HG03095 (cell line): ENCODE data around the gene RIMS1.
"Not testable (repeated sequence)": the region's sequence is repeated elsewhere in the genome, so short reads cannot be mapped to it uniquely, and the experiment has no call there.

ENCODE experiments used
- ATAC-seq: cut with Tn5 transposase; IDR thresholded peaks from one replicate; pipeline ENCODE4 v1.9.1; 2021; ENCODE audit warnings: moderate library complexity; ENCODE audit not compliant: unreplicated experiment

Gene RIMS1

DNA sequence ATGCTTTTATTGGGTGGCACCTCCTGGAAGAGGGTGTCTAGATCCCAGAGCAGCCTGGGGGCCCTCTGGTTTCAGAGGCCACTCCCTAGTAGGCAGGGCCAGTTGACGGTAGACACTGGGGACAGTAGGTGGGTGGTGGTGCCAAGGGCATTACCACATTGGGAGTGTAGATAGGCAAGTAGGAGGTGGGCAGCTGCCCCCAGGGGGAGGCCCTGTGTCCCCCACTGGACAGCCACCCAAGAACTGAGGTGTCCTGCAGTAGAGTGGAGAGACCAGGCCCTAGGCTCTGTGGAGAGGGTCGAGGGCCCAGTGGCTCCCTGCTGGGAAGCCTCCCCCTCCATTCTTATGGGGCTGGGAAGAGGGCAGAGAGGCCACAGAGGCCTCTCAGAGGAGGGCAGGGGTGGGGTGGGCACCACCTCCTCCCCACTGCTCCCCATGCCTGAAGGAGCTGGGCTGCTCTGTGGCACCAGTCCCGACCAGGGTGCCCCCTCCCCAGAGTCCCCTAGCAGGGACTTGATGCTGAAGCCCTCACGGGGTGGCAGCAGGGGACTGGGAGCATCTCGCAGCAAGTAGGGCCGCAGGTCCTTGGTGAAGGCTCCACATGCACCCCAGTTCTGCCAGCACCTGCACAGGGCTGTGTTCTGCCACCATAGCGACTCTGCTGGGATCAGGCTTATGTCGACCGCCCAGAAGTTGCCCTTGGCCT is 430.5 kb downstream of the RIMS1 start:
- ATAC-seq, result no peak

DNA sequence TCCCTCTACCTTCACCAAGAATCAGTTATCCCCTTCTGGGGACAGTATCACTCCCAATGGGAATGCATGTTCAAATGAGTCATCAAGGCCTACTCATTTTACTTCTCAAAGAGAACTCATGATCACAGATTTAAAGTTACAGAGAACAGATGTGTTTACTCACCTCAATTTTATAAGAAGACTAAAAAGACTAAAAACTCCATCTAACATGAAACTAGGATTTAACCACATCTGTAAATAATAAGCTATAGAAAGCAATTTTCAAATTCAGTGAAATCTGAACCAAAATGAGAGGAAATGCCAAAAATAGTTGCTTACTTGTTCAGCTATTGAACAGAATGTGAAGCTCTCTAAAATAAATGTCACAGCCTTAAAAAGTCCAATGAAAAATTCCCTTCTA is 435.4 kb downstream of the RIMS1 start:
- ATAC-seq, result no peak

DNA sequence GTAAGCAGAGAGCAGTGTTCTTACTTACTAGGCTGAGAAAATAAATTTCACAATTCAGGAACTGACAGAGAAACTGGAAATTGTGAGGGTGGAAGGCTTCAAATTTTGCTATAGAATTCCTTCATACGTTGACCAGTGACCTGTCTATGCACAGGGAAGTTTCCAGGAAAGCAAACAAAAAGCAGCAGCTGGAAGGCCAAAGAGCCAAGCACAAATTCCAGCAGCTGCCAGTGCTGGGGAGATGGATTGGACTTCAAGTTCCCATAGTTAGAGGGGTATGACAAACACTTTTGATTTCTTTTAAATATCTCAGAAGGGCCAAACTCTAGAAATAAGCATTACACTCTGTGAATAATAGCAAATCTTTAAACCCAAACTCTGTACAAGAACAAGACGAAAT is 436.4 kb downstream of the RIMS1 start:
- no peak for ATAC-seq

DNA sequence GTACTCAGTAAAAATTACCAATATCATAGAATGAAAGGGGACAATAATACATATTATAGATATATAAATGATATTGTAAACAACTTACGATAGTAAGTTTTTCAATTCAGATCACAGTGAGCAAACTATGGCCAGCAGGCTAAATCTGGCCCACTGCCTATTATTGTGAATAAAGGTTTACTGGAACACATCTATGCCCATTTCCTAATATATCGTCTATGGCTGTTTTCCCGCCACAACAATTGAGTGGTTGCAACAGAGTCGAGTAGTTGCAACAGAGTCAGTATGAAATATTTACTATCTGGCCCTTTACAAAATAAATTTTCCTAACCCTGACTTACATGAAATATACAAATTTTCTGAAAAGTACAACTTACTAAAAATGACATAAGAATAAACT is 438.2 kb downstream of the RIMS1 start:
- no peak for ATAC-seq

DNA sequence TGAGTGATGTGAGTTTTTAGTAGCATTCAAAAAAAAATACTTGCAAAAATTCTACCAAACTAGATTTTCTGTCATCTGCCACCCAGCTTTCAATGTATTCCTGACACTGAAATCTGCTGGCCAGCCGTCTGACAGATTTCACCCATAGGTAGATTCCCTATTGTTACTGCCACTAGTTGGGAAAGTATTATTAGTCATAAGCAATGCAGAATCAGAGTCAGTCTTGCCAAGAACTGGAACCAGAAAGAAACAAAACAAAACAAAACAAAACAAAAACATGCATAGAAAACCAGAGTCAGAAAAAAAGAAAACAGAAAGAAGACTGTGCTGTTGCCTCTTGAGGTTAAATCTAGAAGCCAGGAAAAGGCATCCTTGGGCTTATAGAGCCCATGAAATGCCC is 442.4 kb downstream of the RIMS1 start:
- no peak for ATAC-seq

DNA sequence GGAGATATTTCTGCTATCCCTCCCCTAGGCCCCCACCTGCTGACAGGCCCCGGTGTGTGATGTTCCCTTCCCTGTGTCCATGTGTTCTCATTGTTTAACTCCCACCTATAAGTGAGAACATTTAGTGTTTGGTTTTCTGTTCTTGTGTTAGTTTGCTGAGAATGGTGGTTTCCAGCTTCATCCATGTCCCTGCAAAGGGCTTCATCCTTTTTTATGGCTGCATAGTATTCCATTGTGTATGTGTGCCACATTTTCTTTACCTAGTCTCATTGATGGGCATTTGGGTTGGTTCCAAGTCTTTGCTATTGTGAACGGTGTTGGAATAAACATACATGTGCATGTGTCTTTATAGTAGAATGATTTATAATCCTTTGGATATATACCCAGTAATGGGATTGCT is 448.9 kb downstream of the RIMS1 start:
- ATAC-seq, result not testable (repeated sequence)

DNA sequence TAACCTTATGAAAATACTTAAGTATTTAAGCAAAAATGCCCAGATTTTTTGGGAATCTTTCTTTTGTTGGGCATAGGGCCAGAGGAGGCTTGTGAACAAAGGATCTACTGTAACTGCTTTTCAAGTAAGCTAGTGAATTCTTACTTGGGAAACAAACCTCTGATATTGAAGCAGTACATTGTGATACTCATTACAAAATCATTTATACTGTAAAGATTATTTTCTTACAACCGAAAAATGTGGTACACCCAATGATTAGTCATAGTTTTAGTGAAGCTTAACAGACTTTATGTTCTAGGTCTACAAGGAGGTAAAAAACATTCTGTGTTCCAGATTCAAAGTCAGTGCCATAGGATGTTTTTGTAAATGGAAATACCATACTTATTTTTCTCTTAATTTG is 462.6 kb downstream of the RIMS1 start:
- ATAC-seq, result no peak

DNA sequence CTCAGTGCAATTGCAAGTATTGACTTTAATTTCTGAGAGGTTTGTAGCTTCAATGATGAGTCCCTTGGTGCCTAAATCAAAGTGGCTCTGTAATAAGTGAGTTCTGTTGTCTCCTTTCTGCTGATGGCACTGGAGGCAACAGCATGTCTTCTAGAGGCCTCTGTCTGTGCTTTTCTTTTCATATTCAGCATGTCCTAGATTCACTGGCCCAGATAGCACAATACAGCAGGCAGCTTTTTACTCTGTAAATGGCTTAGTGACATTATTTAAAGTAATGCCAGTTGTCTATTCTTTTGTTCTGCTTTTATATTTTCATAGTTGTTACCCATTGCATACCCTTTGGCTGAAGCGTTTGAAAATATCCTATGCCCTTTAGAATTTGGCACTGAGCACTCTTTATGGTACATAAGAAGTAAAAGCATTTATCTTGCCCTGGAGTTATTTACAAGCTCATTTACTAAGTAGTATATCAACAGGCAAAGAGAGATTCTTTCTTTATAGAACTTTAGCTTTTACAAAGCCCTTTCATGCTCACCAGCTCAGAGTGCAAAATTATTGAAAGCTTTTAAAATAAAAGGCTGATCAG is 464.0 kb downstream of the RIMS1 start:
- no peak for ATAC-seq

DNA sequence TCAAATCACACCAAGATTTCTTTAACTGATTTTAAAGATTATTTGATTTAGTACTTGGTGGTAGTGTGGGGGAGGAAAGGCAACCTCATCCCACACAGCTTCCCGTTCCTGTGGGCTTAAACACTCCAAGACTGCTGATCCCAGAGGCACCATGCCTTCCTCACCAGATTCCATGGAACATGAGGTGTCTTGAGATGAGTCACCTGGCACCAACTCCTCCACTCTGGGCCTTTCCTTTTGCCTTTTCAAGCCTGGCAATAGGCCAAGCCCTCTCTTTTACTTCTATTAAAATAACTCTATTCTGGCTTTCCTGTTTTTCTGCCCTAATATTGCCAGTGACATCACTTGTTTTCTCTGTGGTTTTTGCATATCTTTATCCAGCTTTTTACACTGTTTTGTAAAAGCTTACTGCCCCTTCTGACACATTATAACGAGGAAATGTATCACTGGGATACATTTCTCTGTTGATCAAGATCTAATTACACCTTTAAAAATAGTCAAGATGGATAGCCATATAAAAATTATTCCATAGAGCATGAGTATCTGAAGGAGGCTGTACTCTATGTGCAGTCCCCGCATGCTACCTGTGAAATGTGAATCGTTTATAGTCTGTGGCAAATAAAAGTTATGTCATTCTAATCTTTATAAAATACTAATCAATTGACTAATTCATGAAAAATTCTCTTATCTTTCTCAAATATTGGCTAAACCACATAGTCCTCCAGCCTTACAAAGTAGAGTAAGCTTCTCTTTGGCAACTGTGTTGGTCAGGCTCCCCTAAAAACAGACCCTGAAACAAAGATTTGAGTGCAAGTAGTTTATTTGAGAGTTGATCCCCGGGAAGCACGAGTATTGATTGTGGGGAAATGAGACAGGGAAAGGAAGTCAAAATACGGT is 477.7 kb downstream of the RIMS1 start:
- ATAC-seq, result no peak

DNA sequence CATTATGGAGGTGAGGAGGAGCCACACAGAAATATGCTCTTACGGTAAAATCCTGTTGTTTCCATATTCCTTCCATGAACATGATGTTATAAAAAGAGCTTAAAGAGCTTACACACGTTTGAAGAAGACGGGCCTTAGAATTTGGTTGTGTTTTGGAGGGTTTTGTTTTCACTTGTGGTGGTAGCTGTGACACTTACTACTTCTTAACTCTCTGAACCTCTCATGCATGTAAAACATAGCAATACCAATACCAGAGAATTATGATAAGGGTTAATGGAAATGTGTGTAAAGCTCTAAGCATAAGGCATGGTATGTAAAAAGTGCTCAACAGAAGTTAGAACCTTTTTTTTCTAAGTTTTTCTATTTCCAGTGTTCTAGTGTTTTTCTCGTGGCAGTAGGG is 479.4 kb downstream of the RIMS1 start:
- ATAC-seq, result no peak

DNA sequence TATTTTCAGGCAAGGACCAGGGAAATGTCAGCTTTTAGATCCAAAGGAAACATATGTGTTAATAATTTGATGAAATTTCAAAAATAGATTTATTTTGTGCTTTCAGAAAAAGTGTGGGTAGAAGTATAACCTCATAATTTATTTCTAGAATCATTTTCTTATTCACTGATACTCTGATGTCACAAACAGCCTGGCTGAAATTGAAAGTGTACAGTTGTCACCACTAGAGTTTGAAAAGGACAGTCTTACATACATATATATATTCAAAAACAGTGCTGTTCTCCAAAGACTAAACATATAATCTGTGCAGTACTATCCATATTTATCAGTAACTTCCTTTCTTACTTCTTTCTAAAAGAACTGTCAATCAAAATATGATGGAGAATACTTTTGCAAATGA is 481.1 kb downstream of the RIMS1 start:
- ATAC-seq, result no peak

DNA sequence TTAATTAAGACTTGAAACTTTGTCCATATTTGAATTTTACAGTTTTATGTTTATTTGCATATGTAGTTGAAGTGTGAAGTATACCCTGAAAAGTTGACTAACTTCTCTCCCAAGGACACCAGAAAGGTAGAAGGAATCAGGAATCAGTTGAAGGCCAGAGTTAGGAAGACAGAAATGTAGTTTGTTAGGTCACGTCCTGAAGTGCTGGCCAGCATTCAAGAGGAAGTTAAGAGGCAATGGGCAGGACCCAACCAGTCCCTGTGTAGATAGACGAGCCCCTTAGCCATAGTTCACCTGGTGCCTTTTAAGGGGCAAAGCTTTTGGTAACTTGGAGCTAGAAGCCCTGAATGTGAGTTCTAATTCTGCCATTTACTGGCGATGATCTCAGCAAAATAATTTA is 485.1 kb downstream of the RIMS1 start:
- ATAC-seq, result no peak

DNA sequence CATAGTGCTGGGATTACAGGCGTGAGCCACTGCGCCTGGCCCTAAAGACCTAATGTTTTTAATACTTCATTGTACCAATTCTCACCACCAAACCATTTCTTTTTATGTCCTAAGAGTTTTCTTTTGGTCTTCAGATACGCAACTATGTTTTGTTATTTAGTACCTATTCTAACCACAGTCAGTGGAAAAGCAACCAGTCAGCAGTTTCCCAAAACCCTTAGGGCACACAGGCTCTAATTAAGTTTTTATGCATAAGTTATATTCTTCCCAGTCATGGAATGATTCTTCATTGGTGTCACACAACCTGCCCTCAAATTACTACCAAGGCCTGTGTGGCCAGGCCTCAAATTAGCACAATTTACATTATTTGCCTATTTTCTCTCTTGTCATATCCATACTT is 487.8 kb downstream of the RIMS1 start:
- no peak for ATAC-seq

DNA sequence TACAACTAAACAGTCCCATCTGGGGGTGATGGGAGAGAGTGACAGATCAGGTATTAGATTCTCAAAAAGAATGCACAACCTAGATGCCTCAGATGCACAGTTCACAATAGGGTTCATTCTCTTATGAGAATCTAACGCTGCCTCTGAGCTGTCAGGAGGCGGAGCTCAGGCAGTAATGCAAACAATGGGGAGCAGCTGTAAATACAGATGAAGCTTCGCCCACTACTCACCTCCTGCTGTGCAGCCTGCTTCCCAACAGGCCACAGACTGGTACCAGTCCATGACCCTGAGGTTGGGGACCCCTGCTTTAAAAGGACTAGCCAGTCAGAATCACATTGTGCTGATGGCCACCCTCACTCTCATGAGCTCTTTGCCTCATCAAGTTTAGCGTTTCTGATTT is 488.5 kb downstream of the RIMS1 start:
- ATAC-seq, result no peak

DNA sequence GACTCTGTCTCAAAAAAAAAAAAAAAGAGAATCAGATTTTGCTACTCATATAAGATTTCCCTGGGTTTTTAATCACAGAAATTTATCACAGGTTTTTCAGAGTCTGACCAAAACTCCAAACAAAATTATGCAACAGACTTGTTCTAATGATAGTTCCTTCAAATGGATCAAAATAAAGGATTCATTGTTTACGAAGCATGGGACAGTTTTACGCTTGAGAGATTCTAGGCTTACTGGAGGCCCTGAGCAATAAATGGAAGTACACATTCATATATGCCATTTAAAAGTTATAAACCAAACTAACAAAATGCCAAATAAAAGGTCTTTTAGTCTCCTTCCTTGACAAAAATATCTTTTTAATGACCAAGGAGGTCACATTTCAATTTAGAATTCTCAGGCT is 490.4 kb downstream of the RIMS1 start:
- ATAC-seq, result no peak

DNA sequence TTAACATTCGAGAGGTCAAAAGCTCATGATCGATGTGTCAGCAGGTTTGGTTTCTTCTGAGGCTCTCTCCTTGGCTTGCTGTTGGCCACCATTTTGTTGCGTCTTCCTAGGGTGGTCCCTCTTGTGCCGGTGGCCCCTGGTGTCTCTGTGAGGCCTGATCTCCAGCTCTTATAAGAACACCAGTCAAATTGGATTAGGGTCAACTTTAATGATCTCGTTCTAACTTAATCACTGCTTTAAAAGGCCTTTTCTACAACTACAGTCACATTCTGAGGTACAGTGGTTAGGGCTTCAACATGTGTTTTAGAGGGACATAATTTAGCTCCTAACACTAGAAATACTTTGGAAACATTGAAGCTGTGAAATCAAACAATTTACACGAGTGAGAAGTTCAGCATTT is 494.7 kb downstream of the RIMS1 start:
- no peak for ATAC-seq

DNA sequence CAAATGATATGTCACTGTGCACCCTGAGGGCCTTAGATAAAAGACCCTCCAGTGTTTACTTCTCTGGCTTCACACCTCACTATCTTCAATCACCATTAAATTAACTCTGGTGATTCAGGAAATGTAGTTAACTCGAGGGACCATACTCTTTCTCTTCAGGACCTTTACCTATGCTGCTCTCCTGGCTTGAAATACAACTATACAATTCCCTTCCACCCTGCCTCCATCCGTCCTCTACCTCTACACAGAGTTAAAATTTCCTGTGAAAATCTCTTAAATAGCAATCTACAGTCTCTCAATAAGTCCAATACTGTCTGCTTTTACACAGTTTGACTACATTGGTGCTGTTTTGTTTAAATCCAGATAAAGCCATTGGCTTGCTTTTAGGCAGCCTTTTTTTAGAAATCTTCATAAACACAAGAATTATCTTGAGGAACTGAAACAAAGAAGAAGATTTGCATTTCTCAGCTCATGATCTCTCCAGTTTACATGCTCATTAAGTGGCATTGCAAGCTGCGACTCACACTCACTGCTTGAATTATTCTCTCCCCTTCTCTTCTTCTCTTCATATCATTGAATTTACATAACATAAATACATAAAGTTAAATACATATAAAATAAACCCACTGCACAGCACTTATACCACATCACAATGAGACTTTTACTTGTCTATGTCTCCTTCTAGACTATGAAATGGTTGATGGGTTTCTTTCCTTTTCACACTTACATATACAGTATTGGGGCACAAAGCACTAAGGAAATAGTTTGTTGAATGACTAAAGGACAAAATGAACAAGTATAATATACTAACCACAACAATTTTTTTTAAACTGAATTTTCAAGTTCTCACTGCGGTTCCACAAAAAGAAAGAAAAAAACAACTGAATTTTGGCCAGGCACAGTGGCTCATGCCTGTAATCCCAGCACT is 496.5 kb downstream of the RIMS1 start:
- ATAC-seq, result peak; percentile 98

DNA sequence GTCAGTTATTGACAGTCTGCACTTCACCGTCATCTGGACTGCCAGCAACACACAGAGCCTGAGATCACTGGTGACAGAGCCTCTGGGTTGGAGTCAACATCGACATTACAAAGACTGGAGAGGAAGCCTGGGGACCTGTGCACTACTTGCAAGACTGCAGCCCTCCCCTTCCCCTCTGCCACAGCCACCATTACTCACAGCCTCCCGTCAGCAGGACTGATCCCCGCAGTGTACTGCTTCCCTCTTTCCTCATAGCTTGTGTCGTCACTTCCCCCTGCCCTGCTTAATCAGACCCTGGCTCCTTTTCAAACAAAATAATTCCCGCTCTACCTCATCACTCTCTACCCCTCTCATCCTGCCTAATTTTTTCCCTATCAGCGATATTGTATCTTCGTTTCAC is 500.0 kb downstream of the RIMS1 start:
- ATAC-seq, result no peak

DNA sequence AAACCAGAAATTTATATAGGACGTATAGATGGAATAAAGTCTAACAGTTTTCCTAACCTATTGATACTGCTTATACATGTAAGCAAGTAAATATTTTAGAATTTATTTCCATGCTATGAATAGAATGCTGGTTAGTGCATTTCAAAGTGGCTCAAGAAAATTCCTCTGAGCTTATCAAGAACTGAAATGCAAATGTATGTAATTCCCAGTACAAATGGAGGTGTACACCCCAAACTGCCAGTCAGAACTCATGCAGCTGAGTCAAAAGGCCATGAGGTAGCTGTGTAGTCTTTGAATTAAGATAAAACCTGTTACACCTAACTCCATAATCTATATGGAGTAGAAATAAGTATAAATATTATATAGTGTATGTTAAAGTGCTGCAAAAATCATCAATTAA is 503.3 kb downstream of the RIMS1 start:
- no peak for ATAC-seq

DNA sequence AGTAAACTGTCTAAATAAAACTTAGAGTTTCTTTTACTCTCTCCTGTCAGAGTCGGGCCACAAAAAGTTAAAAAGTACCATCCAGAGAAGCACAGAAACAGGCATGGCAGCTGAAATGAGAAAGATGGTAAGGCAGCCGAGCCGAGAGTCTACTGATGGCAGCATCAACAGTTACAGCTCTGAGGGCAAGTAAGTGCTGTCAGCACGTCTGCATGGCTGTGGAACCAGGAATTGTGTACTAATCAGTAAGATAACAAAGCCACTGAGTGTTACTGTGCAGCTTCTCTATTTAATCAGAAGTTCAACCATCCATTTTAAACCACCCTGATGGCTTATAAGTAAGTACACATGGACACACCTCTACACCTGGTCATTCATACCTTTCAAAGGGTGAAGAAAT is 504.2 kb downstream of the RIMS1 start:
- ATAC-seq, result no peak

DNA sequence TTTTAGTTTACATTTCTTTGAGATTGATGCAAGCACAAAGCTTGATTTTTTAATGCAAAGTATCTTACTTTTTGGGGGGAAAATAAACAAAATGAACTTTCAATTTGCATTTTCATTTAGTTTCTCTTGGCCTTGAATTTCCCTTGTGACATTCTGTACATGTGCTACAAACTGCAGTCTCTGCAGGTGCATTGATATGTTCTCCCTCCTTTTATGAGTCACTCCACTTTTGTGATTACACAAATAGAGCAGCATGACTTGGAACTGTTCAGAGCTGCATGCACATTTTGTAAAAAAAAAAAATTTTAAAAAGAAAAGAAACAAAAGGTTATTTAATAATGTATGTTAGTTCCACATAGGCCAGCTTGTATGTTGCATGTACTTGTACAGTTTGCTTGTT is 515.5 kb downstream of the RIMS1 start:
- no peak for ATAC-seq
